ENCODE results near the gene TXNRD3. TPM values are rescaled to one million over a fixed set of nuclear protein-coding genes. Genes with fewer than 3 reads are reported as not detected.
"Not testable (repeated sequence)": the region's sequence is repeated elsewhere in the genome, so short reads cannot be mapped to it uniquely, and the experiment has no call there.

Gene TXNRD3
- polyA plus RNA-seq, 1 of the 3 experiments (the other 2 are of a cell fraction), result 4.7 TPM

DNA sequence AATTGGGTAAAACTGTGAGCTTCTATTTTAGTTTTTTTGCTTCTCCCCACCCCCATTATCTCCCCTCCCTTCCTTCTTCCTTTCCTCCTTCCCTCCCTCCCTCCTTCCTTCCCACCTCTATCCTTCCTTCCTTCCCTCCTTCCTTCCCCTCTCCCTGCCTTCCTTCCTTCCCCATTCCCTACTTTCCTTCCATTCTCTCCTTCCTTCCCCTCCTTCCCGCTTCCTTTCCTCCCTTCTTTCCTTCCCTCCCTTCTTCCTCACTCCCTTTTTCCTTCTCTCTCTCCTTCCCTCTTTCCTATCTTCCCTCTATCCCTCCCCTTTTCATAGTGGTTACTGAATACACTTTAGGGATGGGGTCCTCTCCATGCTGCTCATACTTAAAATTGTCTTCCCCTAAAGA lies 55.8 kb downstream of the TXNRD3 start:
- Histone ChIP-seq H2AFZ (ENCODE audit: low read depth) (no peak overlapping the region), H3K36me3 (replicated peaks in 1 of 2; ENCODE audit: control insufficient read depth in 1 of 2, insufficient read depth in 2 of 2, low read length in 1 of 2) (peaks cover 4 to 11% of the 10 kb centered on the region in 2 experiments), H3K27me3 (ENCODE audit: insufficient read depth) (no peaks in the 10 kb centered on the region), H4K20me1 (ENCODE audit: insufficient read depth) (no peaks in the 10 kb centered on the region), H3K4me2 (no peak overlapping the region), H3K27ac (ENCODE audit: low read depth in 2 of 2, low read length in 1 of 2) (no peak overlapping the region), H3K9me3 (peaks cover 5% of the 10 kb centered on the region; the same call in 1 of the 2 replicates), H3F3A (replicated peaks; ENCODE audit: insufficient read depth) (no peaks in the 10 kb centered on the region), H3K4me1 (ENCODE audit: control insufficient read depth in 1 of 2, insufficient read depth in 2 of 2, low read depth in 1 of 2, low read length in 1 of 2) (no peaks in the 10 kb centered on the region), H3K9ac (no peak overlapping the region), H3K9me2 (no peaks in the 10 kb centered on the region), H3K79me2 (ENCODE audit: insufficient read depth) (no peaks in the 10 kb centered on the region), H3K4me3 (ENCODE audit: low read depth in 2 of 2, low read length in 1 of 2) (no peak overlapping the region)
- CTCF ChIA-PET, result no interaction called here
- POLR2A ChIA-PET, result no interaction called here
- no peak for DNase-seq
- TF ChIP-seq EZH2phosphoT487 (IDR thresholded peaks at IDR 0.05; ENCODE audit: borderline replicate concordance, low read depth) (no peak), IRF3 (IDR thresholded peaks at IDR 0.05; ENCODE audit: low read depth, low read length) (no peak), RAD21 (IDR thresholded peaks at IDR 0.05; ENCODE audit: low read length) (no peak), CTCF (IDR thresholded peaks at IDR 0.05) (no peak), ELF1 (IDR thresholded peaks at IDR 0.05) (no peak), TAF1 (IDR thresholded peaks at IDR 0.05; ENCODE audit: borderline replicate concordance, low read depth, low read length) (no peak), EP300 (IDR thresholded peaks at IDR 0.05; ENCODE audit: borderline replicate concordance in 1 of 2, low read depth in 1 of 2, low read length in 1 of 2) (no peak), SMC3 (IDR thresholded peaks at IDR 0.05; ENCODE audit: low read depth, low read length) (no peak), RXRA (IDR thresholded peaks at IDR 0.05; ENCODE audit: borderline replicate concordance, low read depth) (no peak), USF1 (IDR thresholded peaks at IDR 0.05; ENCODE audit: borderline replicate concordance, low read depth) (no peak), TEAD4 (IDR thresholded peaks at IDR 0.05; ENCODE audit: borderline replicate concordance, insufficient read depth) (no peak), NRF1 (IDR thresholded peaks at IDR 0.05; ENCODE audit: low read depth, low read length) (no peak), FOXM1 (IDR thresholded peaks at IDR 0.05; ENCODE audit: low read depth) (no peak), MEF2A (IDR thresholded peaks at IDR 0.05; ENCODE audit: borderline replicate concordance, low read depth) (no peak), FOXJ3 (CRISPR knock-in tag; IDR thresholded peaks at IDR 0.05) (no peak)
- TF ChIP-seq, protein P1, sequence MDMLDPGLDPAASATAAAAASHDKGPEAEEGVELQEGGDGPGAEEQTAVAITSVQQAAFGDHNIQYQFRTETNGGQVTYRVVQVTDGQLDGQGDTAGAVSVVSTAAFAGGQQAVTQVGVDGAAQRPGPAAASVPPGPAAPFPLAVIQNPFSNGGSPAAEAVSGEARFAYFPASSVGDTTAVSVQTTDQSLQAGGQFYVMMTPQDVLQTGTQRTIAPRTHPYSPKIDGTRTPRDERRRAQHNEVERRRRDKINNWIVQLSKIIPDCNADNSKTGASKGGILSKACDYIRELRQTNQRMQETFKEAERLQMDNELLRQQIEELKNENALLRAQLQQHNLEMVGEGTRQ (IDR thresholded peaks at IDR 0.05; ENCODE audit: borderline replicate concordance, low read depth, low read length), result no peak
- 0% methylated on average over 1 of the region's 1 CpG for WGBS (ENCODE audit: low lambda C conversion rate)

GRCh38 chr3:126595479-126595878 lies 59.4 kb downstream of the TXNRD3 start:
- H3K27ac ChIP-seq (ENCODE audit: low read depth in 2 of 2, low read length in 1 of 2); H3K79me2 ChIP-seq (ENCODE audit: insufficient read depth); H3K4me1 ChIP-seq (ENCODE audit: control insufficient read depth in 1 of 2, insufficient read depth in 2 of 2, low read depth in 1 of 2, low read length in 1 of 2); DNase-seq; H3K27me3 ChIP-seq (ENCODE audit: insufficient read depth); H3K4me3 ChIP-seq (ENCODE audit: low read depth in 2 of 2, low read length in 1 of 2); H3K9me3 ChIP-seq; H4K20me1 ChIP-seq (ENCODE audit: insufficient read depth); H2AFZ ChIP-seq (ENCODE audit: low read depth); H3F3A ChIP-seq (replicated peaks; ENCODE audit: insufficient read depth); H3K9me2 ChIP-seq; H3K9ac ChIP-seq; H3K4me2 ChIP-seq; POLR2A ChIA-PET; H3K36me3 ChIP-seq (replicated peaks in 1 of 2; ENCODE audit: control insufficient read depth in 1 of 2, insufficient read depth in 2 of 2, low read length in 1 of 2): not testable (repeated sequence)
- WGBS (ENCODE audit: low lambda C conversion rate), result 88% methylated on average over 4 of the region's 4 CpGs
- CTCF ChIA-PET, result interaction anchor here (1.2 kb wide), 1 partner anchor 48 kb away, joined by 3 read pairs; no protein-coding TSS in a partner anchor

GRCh38 chr3:126591515-126591914 lies 63.4 kb downstream of the TXNRD3 start:
- POLR2A ChIA-PET; H3K4me3 ChIP-seq (ENCODE audit: low read depth in 2 of 2, low read length in 1 of 2); H3K27ac ChIP-seq (ENCODE audit: low read depth in 2 of 2, low read length in 1 of 2); H3K9me3 ChIP-seq; DNase-seq; H3K36me3 ChIP-seq (replicated peaks in 1 of 2; ENCODE audit: control insufficient read depth in 1 of 2, insufficient read depth in 2 of 2, low read length in 1 of 2); H3K9ac ChIP-seq; H3K4me1 ChIP-seq (ENCODE audit: control insufficient read depth in 1 of 2, insufficient read depth in 2 of 2, low read depth in 1 of 2, low read length in 1 of 2); H2AFZ ChIP-seq (ENCODE audit: low read depth); H4K20me1 ChIP-seq (ENCODE audit: insufficient read depth); H3K27me3 ChIP-seq (ENCODE audit: insufficient read depth); H3F3A ChIP-seq (replicated peaks; ENCODE audit: insufficient read depth); CTCF ChIA-PET; H3K79me2 ChIP-seq (ENCODE audit: insufficient read depth); H3K4me2 ChIP-seq; H3K9me2 ChIP-seq: not testable (repeated sequence)
- 63% methylated on average over 4 of the region's 5 CpGs for WGBS (ENCODE audit: low lambda C conversion rate)
